Activated CD4-positive, alpha-beta T cell treated with anti-CD3 and anti-CD28 coated beads for 1 hour (primary cell): Measurements from ENCODE around the gene PRR3.

ENCODE experiments used
- DNase-seq: peaks from one replicate; pipeline ENCODE4 v3.0.0-alpha.2; 2020

The PRR3 gene

DNA sequence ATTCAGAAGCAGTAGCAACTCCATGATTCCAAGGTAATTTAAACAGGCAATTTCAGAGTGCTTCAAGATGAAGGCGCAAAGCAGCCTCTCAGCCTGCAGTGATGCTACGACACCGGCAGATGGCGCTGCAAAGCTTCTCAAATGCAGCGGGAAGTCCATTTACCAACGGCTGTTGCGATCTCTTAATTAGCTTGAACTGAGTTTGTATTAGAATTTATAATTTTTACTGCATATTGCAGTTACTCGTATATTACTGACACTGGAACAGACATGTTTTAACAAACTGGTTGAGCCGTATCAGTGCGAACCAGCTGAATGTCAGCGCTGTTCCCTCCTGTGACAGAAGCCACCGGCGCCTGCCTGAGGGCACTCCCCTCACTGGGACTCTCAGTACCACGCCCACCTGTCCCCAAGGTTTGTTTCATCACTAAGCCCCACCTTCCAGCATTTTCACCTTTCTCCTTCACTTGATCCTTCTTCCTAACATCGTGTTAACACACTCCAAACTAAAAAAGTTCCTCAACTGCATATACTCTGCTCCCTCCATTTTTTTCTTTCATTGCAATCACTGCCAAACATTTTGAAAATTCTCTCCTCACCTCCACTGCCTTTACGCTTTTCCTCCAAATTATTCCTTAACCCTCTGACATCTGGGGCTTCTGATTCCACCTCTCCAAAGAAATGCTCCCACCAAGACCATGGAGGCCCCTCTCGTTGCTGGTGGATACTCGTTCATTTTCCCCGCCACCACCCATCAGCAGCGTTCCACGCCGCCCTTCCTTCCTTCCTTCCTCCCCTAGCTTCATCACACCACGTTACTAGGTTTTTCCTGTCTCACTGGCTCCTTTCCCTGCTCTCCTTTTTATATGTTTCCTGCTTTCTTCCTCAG is 15.3 kb upstream of the PRR3 start:
- DNase-seq = peak; percentile 70

DNA sequence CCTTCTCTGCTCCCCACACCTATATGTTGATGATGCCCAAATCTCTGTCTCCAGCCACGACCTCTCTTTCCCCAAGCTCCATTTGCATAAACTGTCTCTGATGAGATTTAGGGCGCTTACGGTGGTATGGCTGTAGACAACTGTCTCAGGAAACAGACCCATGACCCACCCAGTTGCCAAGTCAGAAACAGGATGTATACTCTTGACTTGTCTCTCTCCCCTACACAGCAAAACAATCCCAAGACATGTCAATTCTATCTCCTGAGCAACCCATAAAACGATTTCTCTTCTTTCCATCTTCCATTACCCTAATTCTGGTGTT is 14.7 kb upstream of the PRR3 start:
- DNase-seq = no peak

DNA sequence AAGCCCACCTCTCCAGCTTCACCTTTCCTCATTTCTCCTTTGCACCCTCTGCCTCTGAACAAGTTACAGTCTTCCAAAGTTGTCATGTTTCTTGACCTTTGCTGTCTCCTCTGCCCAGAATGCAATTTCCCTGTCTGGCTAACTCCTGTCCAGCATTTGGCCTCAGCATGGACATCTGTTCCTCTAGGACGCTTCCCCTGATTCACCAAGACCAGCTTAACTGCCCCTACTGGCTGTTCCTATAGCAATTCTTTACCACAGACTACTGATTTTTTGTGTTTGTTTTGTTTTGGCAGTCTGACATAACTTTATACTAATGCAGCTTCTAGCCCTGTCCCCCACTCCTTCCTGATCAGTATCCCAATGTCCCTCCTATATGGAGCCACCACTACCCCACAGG is 14.2 kb upstream of the PRR3 start:
- no peak for DNase-seq

DNA sequence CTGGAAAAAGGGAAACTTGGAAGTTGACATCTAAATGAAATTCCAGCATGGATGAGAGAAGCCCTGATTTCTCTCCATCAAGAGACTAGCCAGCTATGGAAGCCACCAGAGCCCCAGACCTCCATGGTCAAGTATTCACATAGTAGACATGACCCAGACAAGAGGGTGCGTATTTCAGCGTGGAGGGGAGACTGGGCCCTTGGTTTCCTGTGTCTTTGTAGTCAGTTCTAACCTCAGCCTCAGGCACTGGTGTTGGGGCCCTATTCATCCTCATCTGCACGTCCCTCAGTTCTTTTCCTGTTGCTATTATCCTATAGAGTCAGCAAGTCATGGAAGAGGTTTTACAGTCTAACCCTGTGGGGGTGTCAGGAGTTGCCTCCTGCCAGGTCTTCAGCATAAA is 13.3 kb upstream of the PRR3 start:
- DNase-seq = no peak

DNA sequence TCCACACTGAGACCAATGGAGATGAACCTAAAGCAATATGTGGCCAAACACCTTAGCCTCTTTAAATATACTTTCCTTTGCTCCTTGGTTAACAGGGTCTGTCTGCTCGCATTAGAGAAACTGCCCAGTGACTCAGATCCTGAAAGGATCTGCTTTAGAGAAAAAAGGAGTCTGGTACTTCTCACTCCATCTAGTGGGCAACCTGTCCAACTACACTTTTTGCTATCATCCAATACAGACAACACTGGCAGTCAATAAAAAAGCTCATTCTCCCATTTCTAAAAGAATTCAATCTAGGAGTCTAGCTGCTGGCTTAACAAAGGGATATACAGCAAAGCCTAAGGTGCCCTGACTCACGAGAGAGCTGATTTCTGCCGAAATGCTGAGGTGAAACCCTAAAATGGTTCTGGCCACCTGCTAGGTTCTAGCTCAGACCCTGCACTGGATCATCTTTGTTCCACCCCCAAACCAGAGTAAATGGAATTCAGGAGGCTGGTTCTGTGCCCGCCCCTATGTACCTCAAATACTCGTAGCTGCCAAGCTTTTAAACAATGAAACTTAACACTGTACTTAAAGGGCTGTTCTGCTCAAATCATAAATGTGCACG is 12.3 kb upstream of the PRR3 start:
- no peak for DNase-seq

DNA sequence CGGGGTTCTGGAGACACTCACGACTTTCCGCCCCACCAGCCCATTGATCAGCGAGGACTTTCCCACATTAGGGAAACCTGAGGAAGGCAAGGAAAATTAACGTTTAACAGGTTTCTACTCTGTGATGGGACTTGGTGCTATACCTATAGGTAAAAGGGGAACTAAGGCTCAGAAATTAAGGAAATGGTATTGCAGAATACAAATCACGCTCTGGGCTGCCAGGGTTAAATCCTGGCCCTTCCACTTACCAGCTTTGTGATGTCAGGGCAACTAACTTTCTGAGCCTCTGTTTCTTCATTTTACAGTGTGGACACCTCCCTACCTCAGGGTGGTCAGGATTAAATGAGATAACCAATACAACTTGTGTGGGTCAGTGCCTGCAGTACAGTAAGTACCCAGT is 9.6 kb upstream of the PRR3 start:
- DNase-seq = no peak

DNA sequence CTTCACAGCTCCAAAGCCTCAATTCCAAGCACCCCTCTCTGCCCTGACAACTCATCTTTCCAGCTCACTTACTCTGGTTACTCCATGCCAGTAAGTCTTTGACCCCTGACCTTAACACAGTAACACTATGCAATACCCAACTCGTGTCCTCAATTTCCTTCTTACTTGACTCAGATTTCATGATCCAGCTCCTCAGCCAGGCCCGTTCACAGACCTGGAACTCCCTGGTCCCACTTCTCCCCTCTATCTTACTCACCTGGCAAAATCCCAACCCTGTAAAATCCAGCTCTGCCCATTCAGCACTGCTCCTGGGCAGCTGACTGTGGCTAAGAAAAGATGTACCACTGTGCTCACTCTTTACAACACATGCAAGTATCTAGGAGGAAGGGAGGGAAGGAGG is 8.7 kb upstream of the PRR3 start:
- DNase-seq = no peak

DNA sequence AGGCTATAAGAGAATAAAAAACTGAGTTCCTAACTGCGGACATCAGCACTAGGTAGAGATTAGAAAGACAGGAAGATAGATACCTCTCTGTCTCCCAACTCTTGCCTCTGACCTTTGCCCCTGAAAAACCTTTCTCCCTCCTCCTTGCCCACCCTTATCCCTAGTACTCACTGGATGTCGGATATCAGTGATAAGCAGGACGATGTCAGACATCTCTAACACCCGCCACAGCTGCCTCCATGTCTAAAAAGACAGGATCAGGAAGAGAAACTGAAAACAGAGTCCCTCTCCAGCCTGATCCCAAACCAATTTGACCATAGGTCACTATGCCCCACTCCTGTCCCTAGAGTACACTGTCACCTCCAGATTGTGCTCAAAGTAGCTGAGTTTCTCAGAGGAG is 2.7 kb upstream of the PRR3 start:
- DNase-seq = no peak

DNA sequence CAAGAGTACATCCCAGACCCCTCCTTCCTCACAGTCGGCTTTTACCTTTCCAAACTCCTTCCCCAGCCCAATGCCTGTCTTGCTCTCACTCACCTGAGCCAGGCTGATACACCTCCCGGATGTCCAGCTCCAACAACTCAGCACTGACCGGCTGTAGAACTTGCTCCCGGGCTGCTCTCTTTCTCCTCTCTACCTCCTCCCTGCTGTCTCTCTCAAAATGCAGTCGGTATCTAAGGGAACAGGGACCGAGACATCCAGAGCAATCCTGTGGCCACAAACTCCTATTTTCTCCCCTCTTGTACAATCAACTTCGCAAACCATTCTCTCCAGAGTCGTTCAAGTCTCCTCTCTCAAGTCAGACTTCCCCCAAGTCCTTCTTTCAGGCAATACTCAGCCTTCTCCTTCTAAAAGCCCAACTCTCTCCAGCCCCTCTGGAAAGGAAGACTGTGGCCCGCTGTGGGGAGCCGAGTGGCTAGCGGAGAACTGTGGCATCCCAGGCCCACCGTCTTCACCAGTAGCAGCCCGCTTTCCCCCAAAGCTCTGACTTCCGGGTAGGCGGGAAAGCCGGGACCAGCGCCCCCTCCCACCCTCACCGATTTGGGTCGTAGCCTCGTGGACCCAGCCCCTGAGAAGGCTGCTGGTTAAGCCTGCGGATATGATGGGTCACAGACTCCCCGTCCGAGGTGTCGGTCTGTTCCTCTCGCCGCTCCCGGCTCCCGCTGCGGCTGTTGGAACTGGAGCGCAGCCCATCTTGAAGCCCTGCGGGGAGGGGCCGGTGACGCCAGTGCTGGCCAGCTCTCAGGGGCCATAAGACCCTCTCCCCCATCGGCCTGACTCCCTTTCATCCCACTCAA is 1.9 kb upstream of the PRR3 start:
- no peak for DNase-seq

DNA sequence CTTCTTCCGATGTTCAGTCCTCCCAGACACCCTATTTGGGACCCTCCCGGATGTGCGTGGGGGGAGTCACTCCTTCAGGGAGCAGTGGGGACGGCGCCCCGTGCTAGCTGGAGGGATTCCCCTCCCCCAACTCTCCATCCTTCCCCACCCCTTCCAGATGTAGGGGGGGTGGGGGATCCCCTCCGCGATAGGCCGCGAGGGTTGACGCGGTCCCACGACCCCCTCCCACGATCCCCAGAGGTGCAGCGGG is 1.4 kb upstream of the PRR3 start:
- no peak for DNase-seq

DNA sequence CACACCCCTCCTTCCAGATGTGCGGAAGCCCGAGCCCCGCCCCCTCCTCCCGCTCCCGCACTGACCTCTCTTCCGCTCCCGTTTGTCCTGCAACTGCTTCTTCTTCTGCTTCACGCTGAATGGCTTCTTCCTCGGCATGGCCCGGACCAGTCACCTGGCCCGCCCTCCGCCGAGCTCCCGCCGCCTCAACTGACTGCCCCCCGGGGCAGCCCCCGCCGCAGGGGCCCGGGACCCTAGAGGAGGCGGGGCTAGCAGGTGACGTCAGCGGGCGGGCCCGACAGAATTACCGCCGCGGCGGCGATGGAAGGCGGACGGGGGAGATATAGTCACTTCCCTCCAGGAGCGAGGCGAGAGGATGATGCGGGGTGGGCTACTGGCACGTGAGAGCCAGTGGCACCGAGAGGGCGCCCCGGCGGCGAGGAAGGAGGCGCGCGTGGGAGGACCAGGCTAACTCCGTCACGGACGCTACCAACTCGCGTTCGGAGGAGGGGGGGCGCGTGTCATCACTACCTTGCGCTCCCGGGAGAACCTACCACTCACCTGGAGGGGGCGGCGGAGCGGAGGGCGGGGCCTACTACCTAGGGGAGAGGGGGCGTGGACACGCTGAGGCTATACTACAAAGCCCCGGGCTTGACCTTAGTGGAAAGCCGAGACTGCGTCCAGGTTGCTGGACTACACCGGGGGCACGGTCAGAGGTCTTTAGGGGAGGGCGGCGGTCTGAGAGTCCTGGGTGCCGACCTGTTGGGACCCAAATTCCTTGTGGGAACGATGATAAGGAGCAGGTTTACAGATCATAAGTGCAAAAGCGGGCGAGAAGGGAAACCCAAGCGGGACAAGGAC is 809 bp upstream of the PRR3 start, which contains the start of gene GNL1:
GNL1 (minus strand) TSS at position 424 of the 840 bp plus-strand sequence; CDS start at position 138, 286 bp downstream.
- DNase-seq = peak; percentile 99

DNA sequence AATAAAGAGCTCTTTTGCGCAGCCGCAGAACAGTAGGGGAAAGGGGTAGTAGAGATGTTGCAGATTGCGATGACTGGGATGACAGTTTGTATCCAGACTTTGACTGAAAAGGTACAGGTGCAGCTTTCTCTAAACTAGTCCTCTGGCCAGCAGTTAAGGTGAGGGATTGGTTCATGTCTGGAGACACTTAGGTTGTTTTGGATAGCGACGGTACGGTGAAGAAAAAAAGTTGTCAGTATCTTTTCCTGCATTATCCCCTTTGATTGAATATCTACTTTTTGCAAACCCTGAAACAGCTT is 537 bp downstream of the PRR3 start:
- peak; percentile 40 for DNase-seq

DNA sequence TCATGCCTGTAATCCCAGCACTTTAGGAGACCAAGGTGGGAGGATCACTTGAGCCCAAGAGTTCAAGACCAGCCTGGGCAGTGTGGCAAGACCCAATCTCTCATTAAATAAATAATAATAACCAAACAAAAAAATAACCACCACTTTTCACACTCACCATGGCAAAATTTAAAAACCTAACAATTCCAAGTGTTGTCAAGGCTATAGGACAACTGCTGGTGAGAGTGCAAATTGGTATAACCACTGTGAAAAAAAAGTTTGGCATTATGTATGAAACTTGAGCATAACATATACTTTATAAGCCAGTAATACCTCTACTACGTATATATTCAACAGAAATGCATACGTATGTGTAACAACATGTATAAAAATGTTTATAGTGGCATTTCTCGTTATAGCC is 3.8 kb downstream of the PRR3 start:
- DNase-seq = no peak

DNA sequence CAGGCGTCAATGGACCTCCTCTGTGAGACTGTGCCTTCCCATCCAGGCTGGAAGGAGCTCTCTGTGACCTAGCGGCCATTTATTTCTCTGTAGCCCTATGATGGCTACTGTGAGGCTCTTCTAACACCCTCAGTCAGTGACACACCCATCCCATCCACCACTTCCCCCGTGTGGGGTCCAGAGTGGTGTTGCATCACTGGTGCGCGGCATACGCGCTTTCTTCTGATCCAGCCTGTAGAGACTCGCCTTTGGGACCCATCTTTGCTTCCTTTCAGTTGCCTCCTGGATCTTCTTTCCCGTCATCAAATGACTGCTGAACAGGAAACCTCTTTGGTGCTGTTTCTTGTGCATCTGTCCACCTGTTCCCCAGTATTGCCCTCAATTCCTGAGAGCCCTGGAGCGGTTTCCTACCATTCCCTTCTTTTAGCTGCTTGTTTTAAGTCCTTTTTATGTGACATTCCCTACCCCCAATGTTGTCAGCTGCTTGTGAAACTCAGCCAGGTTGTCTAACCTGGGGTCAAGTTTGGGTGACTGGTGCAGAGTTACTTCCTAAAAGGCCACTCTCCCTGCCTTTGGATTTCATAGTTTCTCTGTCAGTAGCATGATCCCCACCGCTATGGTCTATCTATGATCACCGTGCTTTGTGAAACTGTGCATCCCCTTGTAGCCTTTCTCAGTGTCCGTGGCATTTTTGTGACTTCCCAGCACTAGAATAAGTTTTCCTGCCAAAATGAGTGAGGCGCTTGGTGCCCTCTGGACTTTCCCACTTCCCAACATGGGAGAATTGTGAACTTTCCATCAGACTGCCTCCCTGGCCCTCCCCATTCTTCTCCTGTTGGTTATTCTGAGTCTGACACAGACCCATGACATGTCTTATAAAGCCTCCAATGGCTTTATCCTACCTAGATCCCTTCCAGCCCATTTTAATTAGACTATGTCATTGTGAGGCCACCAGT is 5.7 kb downstream of the PRR3 start:
- no peak for DNase-seq

DNA sequence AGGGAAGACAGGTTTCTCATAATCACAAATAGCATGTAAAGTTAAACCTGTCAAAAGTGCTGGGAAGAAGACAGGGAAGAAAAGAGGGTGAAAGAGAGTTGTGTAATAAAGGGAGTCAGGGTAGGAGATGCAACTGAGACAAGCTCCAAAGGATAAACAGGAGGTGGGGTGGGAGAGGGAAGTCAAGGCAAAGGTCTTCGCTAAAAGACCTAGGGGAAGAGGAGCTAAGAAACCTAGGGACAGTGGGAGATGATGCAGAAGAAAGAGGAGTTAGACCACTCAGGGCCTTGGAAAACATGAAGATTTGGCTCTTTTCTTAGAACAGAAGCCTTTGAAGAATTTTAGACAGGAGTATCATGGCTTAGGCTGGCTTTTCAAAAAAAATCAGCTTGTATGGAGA is 7.0 kb downstream of the PRR3 start:
- DNase-seq = no peak

DNA sequence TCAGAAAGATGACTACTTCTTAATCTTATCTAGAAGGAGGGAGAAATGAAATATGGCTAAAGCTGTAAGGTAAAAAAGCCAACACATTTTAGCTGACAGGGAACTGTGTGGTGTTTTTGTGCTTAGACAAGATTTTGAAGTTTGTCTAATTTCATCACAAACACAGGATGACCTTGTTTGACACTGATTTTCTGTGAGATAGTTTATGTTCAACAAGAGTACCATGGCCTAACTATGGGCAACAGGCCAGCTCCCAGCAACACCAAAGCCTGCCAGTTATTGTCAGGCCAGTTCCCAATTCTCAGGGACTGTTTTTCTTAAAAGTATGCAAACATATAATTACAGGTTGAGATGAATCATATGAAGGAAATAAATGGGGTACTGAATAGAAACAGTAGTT is 8.7 kb downstream of the PRR3 start:
- DNase-seq = no peak

DNA sequence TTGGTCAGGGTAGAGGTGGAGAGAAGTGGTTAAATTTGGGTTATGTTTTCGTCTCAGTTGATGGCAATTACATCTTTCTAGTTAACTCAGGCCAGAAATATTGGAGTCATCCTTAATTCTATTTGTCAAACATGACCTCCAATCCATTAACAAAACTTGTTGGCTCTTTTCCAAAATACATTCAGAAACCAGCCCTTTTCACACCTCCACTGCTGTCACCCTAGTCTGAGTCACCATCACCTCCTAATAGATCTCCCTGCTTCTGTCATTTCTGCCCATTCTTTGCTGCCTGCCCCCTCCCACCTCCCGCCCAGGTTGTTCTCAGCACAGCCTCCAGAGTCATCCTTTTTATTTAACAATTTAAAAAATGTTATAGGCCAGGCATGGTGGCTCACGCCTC is 11.2 kb downstream of the PRR3 start:
- DNase-seq = no peak

DNA sequence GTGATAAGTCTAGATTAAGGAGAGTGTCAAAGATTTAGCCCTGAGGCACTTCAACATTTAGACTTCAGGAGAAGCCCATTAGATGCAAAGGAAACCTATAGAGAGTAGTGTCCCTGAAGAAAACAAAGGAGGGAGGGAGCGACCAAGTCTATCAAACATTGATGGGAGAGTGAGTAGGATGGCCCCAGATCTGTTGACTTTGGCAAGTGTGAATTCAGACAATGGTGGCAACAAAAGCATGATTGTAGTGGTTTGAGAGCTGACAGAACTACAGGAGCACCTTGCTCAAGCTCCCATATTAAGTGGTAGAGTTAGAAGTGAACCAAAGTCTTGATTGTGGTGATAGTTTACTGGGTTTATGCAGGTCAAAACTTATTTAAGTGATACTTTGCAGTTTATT is 13.2 kb downstream of the PRR3 start:
- DNase-seq = no peak

DNA sequence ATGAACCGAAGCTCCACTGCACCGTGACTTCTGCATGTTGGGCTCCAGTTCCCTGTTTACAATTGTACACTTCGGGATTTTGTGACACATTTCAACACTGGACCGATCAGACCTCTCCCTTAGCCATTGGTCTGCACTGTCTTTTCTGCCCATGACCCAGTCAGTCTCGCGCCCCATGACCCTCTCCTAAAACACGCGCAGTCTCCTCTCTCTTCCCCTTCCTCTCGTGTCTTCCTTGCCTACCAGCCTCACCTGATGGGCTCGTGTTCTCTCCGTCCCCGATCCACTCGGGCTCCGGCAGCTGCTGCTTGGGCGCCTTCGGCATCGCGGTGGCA is 13.6 kb downstream of the PRR3 start:
- no peak for DNase-seq

DNA sequence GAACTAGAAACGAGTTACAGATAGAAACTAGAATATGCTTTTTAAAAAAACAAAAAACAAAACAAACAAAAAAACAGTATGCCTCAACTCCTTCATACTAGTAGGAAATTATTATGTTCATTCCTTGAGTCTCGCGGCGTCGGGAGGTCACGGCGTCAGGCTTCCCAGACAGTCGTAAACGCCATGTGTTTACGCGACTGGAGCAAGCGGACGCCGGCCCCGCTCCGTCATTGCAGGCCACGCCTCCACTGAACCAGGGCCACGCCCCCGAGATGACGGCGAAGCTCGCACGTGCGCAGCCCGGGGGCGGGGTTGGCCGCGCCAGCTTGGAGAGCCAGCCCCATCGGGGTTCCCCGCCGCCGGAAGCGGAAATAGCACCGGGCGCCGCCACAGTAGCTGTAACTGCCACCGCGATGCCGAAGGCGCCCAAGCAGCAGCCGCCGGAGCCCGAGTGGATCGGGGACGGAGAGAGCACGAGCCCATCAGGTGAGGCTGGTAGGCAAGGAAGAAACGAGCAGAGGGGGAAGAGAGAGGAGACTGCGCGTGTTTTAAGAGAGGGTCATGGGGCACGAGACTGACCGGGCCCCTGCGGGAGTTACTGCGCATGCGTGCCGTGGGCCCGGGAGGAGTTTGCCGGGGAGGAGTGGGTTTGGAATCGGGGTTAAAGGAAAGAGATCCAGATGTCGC is 14.1 kb downstream of the PRR3 start, which contains the start of gene ABCF1:
ABCF1 (plus strand) TSS at position 368 of the 687 bp plus-strand sequence; CDS start at position 414, 46 bp downstream.
- DNase-seq = peak; percentile 99

DNA sequence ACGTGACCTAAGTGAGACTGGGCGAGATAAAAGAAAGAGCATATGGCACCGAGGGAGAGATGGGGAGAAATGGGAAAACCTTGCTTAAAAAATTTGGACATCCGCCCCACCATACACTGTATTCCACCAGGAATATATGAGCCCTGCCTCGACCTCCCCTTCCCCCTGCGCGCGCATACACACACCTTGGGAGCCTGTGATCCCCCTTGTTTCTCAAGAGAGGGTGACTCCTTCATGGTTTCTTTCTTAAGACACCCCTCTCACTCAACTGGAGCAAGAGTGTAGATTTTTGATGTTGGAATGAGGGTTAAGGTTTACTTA is 14.6 kb downstream of the PRR3 start:
- no peak for DNase-seq

DNA sequence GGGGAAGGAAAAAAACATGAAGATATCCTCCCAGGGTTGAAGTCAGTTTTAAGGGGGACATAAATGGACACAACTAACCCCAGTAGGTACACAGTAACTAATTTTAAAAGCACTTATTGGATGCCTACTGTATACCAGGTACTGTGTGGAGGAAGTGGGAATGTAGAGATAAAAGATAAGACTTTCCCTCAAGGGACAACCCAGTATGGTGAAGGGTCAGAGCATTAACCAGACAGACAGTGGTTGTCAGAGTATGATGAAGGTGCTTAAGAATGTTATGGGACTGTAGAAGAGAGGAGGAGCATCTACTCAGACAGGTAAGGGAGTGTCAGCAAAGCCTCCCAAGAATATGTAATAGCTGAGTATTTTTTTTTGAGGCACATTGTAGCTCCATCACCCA is 15.1 kb downstream of the PRR3 start:
- no peak for DNase-seq
